IMR-90 (cell line): Measurements from ENCODE around the gene TDRD7. TPM values are rescaled to one million over a fixed set of nuclear protein-coding genes. Genes with fewer than 3 reads are reported as not detected.

Experiments used
- ATAC-seq: fragments of 200-7000 bp; cut with Tn5 transposase; 2 replicates; pipeline ENCODE4 v1.9.1; 2020; ENCODE audit warnings: low read depth, mild to moderate bottlenecking, moderate library complexity
- BruUV-seq: library from RNA; stranded (reverse); fragments of 400-500 nt; replicated peaks from 2 replicates; lab custom pipeline; 2021; lab: Mats Ljungman, UMichigan
- CTCF ChIA-PET: fragments of 300-600 bp; formaldehyde crosslinking; extraction: SDS; loops from one replicate; lab custom pipeline; 2021; ENCODE audit warnings: antibody characterized with exemption; lab: Yijun Ruan, JAX
- POLR2A ChIA-PET: fragments of 300-600 bp; sonication (Branson Sonifier 250); formaldehyde crosslinking; loops from one replicate; lab custom pipeline; 2022; ENCODE audit warnings: antibody characterized with exemption; ENCODE audit not compliant: unreplicated experiment; lab: Charles Lee
- DNase-seq: peaks from one replicate; pipeline ENCODE4 v3.0.0; 2013
- H2AFZ ChIP-seq: replicated peaks from 2 replicates; pipeline ENCODE3; 2013; ENCODE audit warnings: low read length, mild to moderate bottlenecking; ENCODE audit not compliant: poor library complexity
- H2AK5ac ChIP-seq: 2 replicates; pipeline ENCODE4 v1.6.1; 2013; ENCODE audit warnings: low read depth, low read length, inconsistent platforms
- H2AK9ac ChIP-seq: replicated peaks from 2 replicates; pipeline ENCODE3; 2013; ENCODE audit warnings: mild to moderate bottlenecking, low read depth, low read length, moderate library complexity; ENCODE audit not compliant: poor library complexity
- H2BK120ac ChIP-seq: 2 replicates; pipeline ENCODE4 v1.6.1; 2013; ENCODE audit warnings: low read depth, low read length, inconsistent platforms
- H2BK15ac ChIP-seq: 3 replicates; pipeline ENCODE4 v1.6.1; 2013; ENCODE audit warnings: low read depth, low read length, inconsistent platforms
- H2BK20ac ChIP-seq: 2 replicates; pipeline ENCODE4 v1.6.1; 2013; ENCODE audit warnings: low read depth, mild to moderate bottlenecking, inconsistent platforms, low read length, moderate library complexity
- H2BK5ac ChIP-seq: 2 replicates; pipeline ENCODE4 v1.6.1; 2013; ENCODE audit warnings: mild to moderate bottlenecking, low read depth, low read length, inconsistent platforms; ENCODE audit not compliant: poor library complexity, severe bottlenecking
- H3K14ac ChIP-seq: replicated peaks from 2 replicates; pipeline ENCODE4 v1.6.1; 2013; ENCODE audit warnings: low read depth, low read length, inconsistent platforms
- H3K18ac ChIP-seq: 2 replicates; pipeline ENCODE4 v1.6.1; 2013; ENCODE audit warnings: low read depth, low read length, control low read depth
- H3K23ac ChIP-seq: 2 replicates; pipeline ENCODE4 v1.6.1; 2013; ENCODE audit warnings: low read depth, low read length, inconsistent platforms
- H3K27ac ChIP-seq: 2 replicates; pipeline ENCODE4 v1.5.1; 2013; ENCODE audit warnings: mild to moderate bottlenecking, control low read depth, low read length; ENCODE audit not compliant: insufficient read depth
- H3K27me3 ChIP-seq: 2 replicates; pipeline ENCODE4 v1.6.1; 2013; ENCODE audit warnings: low read length; ENCODE audit not compliant: control insufficient read depth, insufficient read depth
- H3K36me3 ChIP-seq: 2 replicates; pipeline ENCODE4 v1.6.1; 2013; ENCODE audit warnings: low read length, mixed read lengths; ENCODE audit not compliant: control insufficient read depth, insufficient read depth
- H3K4ac ChIP-seq: 2 replicates; pipeline ENCODE4 v1.6.1; 2013; ENCODE audit warnings: low read depth, low read length, inconsistent platforms
- H3K4me1 ChIP-seq: 2 replicates; pipeline ENCODE4 v1.6.1; 2013; ENCODE audit warnings: low read length, mixed read lengths; ENCODE audit not compliant: control insufficient read depth, insufficient read depth
- H3K4me2 ChIP-seq: 2 replicates; pipeline ENCODE4 v1.6.1; 2013; ENCODE audit warnings: low read depth, mild to moderate bottlenecking, control low read depth, low read length, moderate library complexity
- H3K4me3 ChIP-seq: 2 replicates; pipeline ENCODE4 v1.5.1; 2013; ENCODE audit warnings: low read depth, mild to moderate bottlenecking, control low read depth, low read length, moderate library complexity; ENCODE audit not compliant: insufficient read depth
- H3K56ac ChIP-seq: 2 replicates; pipeline ENCODE4 v1.6.1; 2013; ENCODE audit warnings: low read length, inconsistent platforms; ENCODE audit not compliant: insufficient read depth; ENCODE audit errors: extremely low read depth
- H3K79me1 ChIP-seq, 2 experiments: 2 replicates each; pipeline ENCODE4 v1.6.1; 2013; ENCODE audit warnings: low read length in 2 of 2, inconsistent platforms in 1 of 2, low read depth in 1 of 2
- H3K9ac ChIP-seq: 2 replicates; pipeline ENCODE4 v1.6.1; 2013; ENCODE audit warnings: low read depth, low read length, control low read depth
- H3K9me1 ChIP-seq: 2 replicates; pipeline ENCODE4 v1.6.1; 2013; ENCODE audit warnings: low read length, inconsistent platforms; ENCODE audit not compliant: insufficient read depth
- H3K9me3 ChIP-seq: 2 replicates; pipeline ENCODE4 v1.6.1; 2013; ENCODE audit warnings: low read length; ENCODE audit not compliant: control insufficient read depth, insufficient read depth
- H4K20me1 ChIP-seq: 2 replicates; pipeline ENCODE4 v1.6.1; 2013; ENCODE audit warnings: low read length, inconsistent platforms; ENCODE audit not compliant: insufficient read depth
- H4K5ac ChIP-seq: 2 replicates; pipeline ENCODE4 v1.6.1; 2013; ENCODE audit warnings: mild to moderate bottlenecking, low read depth, low read length, control low read depth
- H4K8ac ChIP-seq, 2 experiments: 2 replicates each; pipeline ENCODE4 v1.6.1; 2013; ENCODE audit warnings: low read depth in 2 of 2, low read length in 2 of 2, control low read depth in 1 of 2, inconsistent platforms in 1 of 2
- H4K91ac ChIP-seq: 2 replicates; pipeline ENCODE4 v1.6.1; 2013; ENCODE audit warnings: low read depth, low read length, inconsistent platforms; ENCODE audit not compliant: insufficient read depth
- BHLHE40 ChIP-seq: fragments of 150-350 bp; IDR thresholded peaks from 2 replicates; pipeline ENCODE4 v1.6.1; 2016; ENCODE audit warnings: mild to moderate bottlenecking, low read depth, low read length
- FOS ChIP-seq: fragments of 150-350 bp; IDR thresholded peaks from 2 replicates; pipeline ENCODE4 v1.6.1; 2016; ENCODE audit warnings: low read depth, low read length
- MAFK ChIP-seq: IDR thresholded peaks from 2 replicates; pipeline ENCODE4 v1.6.1; 2012; ENCODE audit warnings: low read depth, low read length, improper control_type of control experiment
- MXI1 ChIP-seq: IDR thresholded peaks from 2 replicates; pipeline ENCODE4 v1.6.1; 2012; ENCODE audit warnings: low read depth, mild to moderate bottlenecking, low read length, moderate library complexity, borderline replicate concordance
- NFE2L2 ChIP-seq: fragments of 150-350 bp; IDR thresholded peaks from 2 replicates; pipeline ENCODE4 v1.6.1; 2016; ENCODE audit warnings: low read depth, mild to moderate bottlenecking, low read length
- RAD21 ChIP-seq: IDR thresholded peaks from 2 replicates; pipeline ENCODE4 v1.6.1; 2012; ENCODE audit warnings: low read length, improper control_type of control experiment
- RCOR1 ChIP-seq: IDR thresholded peaks from 2 replicates; pipeline ENCODE4 v1.6.1; 2012; ENCODE audit warnings: mild to moderate bottlenecking, low read length, improper control_type of control experiment; ENCODE audit not compliant: insufficient replicate concordance
- RFX5 ChIP-seq: IDR thresholded peaks from 2 replicates; pipeline ENCODE4 v1.8.0; 2012; ENCODE audit warnings: low read depth, mild to moderate bottlenecking, low read length, moderate library complexity
- SMC3 ChIP-seq: fragments of 150-350 bp; IDR thresholded peaks from 2 replicates; pipeline ENCODE4 v1.6.1; 2016; ENCODE audit warnings: low read depth, mild to moderate bottlenecking, antibody characterized with exemption, low read length, moderate library complexity
- WGBS, 2 experiments: methylation state at CpG; one replicate each; pipeline versions ENCODE4 v1.1.5 to v1.1.7; 2013; ENCODE audit warnings: missing lambda C conversion rate in 2 of 2; ENCODE audit not compliant: insufficient read length in 1 of 2; ENCODE audit errors: extremely low coverage in 2 of 2; 5-methylcytosine and 5-hydroxymethylcytosine counted together
- dilution Hi-C: fragments of 300-500 bp; cut with HindIII; formaldehyde crosslinking; loops from one replicate; pipeline ENCODE4 v1.14.3; 2018; ENCODE audit warnings: low sequenced_read_pairs; ENCODE audit not compliant: unreplicated experiment
- in situ Hi-C: fragments of 300-500 bp; cut with MboI; formaldehyde crosslinking; loops from 3 replicates; pipeline ENCODE4 v1.14.3; 2019; ENCODE audit warnings: low sequenced_read_pairs, inconsistent platforms, mixed read lengths
- intact Hi-C: fragments of 100-400 bp; cut with micrococcal nuclease; formaldehyde crosslinking; loops from 2 replicates; pipeline ENCODE4 v1.10.0; 2022
- polyA plus RNA-seq, 3 experiments: library from polyadenylated mRNA; depleted of rRNA; stranded (reverse); fragments of >200 nt; gene quantifications; 2 replicates each; pipeline ENCODE4 v1.2.3, GENCODE V29; 2012; ENCODE audit warnings: low replicate concordance in 1 of 3
- total RNA-seq: library from RNA; depleted of rRNA; stranded (reverse); fragments of >200 nt; gene quantifications from 2 replicates; pipeline ENCODE4 v1.2.3, GENCODE V29; 2012
- TF ChIP-seq, protein P1 (sequence below): conservative IDR thresholded peaks from 2 replicates; pipeline ENCODE4 v1.5.1; 2012; ENCODE audit warnings: mild to moderate bottlenecking, low read depth, low read length, improper control_type of control experiment
- TF ChIP-seq, protein P2 (sequence below): fragments of 150-350 bp; IDR thresholded peaks from 2 replicates; pipeline ENCODE4 v1.6.1; 2017; ENCODE audit warnings: mild to moderate bottlenecking, antibody characterized with exemption, low read length, low read depth

TDRD7 gene
- total and polyA plus RNA-seq, 2 of the 4 experiments (the other 2 are of a cell fraction): 4.4 to 9.7 TPM

DNA sequence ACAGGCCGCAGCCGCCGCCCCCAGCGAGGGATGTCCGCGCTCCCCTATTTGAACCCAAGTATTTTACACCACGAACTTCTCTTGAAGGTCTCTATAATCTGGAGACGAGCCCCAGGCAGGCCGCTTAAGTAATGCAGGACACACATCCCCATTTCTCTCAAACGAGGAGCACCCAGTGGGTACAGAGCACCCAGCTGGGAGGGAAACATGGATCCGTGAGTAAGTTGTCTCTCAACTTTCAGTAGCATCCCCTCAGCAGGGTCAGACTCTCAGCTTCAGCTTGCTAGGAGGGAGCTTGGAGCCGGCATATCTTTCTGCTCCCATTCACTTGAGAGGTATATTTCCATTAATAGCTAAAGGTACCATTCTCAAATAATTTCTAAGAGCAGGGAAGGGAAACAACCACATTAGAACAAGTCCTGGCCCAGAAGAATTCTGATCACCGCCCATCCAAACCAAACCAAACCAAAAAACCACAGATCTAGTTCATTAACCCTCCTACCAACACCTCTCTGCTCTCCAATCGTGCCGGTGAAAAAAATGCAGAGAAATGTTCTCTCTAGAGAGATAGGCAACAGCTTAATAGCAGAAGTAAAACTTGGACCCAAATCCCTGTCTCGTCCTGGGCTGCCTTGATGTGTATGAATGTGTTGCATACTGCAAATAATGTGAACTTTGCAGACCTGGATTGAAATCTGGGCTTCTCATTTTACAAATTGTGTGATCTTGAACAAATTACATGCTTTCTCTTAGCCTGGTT lies 910 bp downstream of the TDRD7 start:
- Histone ChIP-seq H3K9me1 (no peaks in the 10 kb centered on the region), H3K27me3 (peaks cover 10% of the 10 kb centered on the region; the same call in 1 of the 2 replicates), H3K4me3 (peak overlapping the region; percentile 85), H3K14ac (0 out of 2 replicates have a peak overlapping the region, but pooled peaks have one; percentile 27), H3K9ac (peak overlapping the region; percentile 53), H4K5ac (peak overlapping the region; percentile 13), H3K4me2 (peak overlapping the region; percentile 90), H3K23ac (peak overlapping the region; percentile 76; the same call in 1 of the 2 replicates), H2BK5ac (no peak overlapping the region), H2AFZ (peak overlapping the region; percentile 90), H4K20me1 (no peaks in the 10 kb centered on the region), H2AK5ac (no peak overlapping the region), H3K9me3 (no peaks in the 10 kb centered on the region), H3K27ac (no peak overlapping the region), H3K18ac (no peak overlapping the region), H2BK120ac (no peak overlapping the region), H3K36me3 (no peaks in the 10 kb centered on the region), H3K4ac (peak overlapping the region; percentile 12; the same call in 1 of the 2 replicates), H3K4me1 (peaks cover 3% of the 10 kb centered on the region; the same call in 1 of the 2 replicates), H4K91ac (no peak overlapping the region; the same call in 1 of the 2 replicates), H3K79me1 (peaks cover 4 to 9% of the 10 kb centered on the region in 2 experiments; a peak in 1 of 4 replicates), H2BK20ac (no peak overlapping the region), H2BK15ac (no peak overlapping the region), H2AK9ac (peak overlapping the region; percentile 88), H4K8ac (peak overlapping the region; percentile 27 to 64; a peak in 3 of 4 replicates), H3K56ac (peak overlapping the region; percentile 26; the same call in 1 of the 2 replicates)
- dilution Hi-C loops: no loop called here
- BruUV-seq: no TSS peak
- peak; percentile 5 for DNase-seq
- ATAC-seq: peak; percentile 2
- POLR2A ChIA-PET: no interaction called here
- 80 to 100% methylated on average over 1 to 2 of the region's 16 CpGs for WGBS, 2 experiments
- in situ Hi-C loops: no loop called here
- CTCF ChIA-PET: interaction anchor here (0.6 to 1.4 kb wide), 4 partner anchors 15 to 212 kb away, joined by 3 to 7 read pairs (median 4); no protein-coding TSS in a partner anchor
- intact Hi-C loops: no loop called here
- TF ChIP-seq MAFK: no peak
- TF ChIP-seq FOS: no peak
- TF ChIP-seq, protein P1, sequence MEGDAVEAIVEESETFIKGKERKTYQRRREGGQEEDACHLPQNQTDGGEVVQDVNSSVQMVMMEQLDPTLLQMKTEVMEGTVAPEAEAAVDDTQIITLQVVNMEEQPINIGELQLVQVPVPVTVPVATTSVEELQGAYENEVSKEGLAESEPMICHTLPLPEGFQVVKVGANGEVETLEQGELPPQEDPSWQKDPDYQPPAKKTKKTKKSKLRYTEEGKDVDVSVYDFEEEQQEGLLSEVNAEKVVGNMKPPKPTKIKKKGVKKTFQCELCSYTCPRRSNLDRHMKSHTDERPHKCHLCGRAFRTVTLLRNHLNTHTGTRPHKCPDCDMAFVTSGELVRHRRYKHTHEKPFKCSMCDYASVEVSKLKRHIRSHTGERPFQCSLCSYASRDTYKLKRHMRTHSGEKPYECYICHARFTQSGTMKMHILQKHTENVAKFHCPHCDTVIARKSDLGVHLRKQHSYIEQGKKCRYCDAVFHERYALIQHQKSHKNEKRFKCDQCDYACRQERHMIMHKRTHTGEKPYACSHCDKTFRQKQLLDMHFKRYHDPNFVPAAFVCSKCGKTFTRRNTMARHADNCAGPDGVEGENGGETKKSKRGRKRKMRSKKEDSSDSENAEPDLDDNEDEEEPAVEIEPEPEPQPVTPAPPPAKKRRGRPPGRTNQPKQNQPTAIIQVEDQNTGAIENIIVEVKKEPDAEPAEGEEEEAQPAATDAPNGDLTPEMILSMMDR: no peak
- TF ChIP-seq NFE2L2: no peak
- no peak for TF ChIP-seq BHLHE40
- no peak for TF ChIP-seq SMC3
- no peak for TF ChIP-seq MXI1
- TF ChIP-seq, protein P2, sequence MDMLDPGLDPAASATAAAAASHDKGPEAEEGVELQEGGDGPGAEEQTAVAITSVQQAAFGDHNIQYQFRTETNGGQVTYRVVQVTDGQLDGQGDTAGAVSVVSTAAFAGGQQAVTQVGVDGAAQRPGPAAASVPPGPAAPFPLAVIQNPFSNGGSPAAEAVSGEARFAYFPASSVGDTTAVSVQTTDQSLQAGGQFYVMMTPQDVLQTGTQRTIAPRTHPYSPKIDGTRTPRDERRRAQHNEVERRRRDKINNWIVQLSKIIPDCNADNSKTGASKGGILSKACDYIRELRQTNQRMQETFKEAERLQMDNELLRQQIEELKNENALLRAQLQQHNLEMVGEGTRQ: no peak
- no peak for TF ChIP-seq RFX5
- no peak for TF ChIP-seq RCOR1
- no peak for TF ChIP-seq RAD21
